Panc1 (cell line): ENCODE results near the gene GLCCI1. TPM values are rescaled to one million over a fixed set of nuclear protein-coding genes. Genes with fewer than 3 reads are reported as not detected.

Experiments used
- ATAC-seq: fragments of 200-7000 bp; cut with Tn5 transposase; 2 replicates; pipeline ENCODE4 v1.9.1; 2020; ENCODE audit warnings: mild to moderate bottlenecking, moderate library complexity
- BruUV-seq: library from RNA; stranded (reverse); fragments of 400-500 nt; replicated peaks from 2 replicates; lab custom pipeline; 2021; lab: Mats Ljungman, UMichigan
- CTCF ChIA-PET: fragments of 300-600 bp; sonication (Branson Sonifier 250); formaldehyde crosslinking; loops from one replicate; lab custom pipeline; 2022; ENCODE audit warnings: antibody characterized with exemption; lab: Charles Lee
- POLR2A ChIA-PET: fragments of 300-600 bp; sonication (Branson Sonifier 250); formaldehyde crosslinking; loops from one replicate; lab custom pipeline; 2022; ENCODE audit warnings: antibody characterized with exemption; lab: Charles Lee
- DNase-seq: peaks from one replicate; pipeline ENCODE4 v3.0.0-alpha.2; 2010; ENCODE audit warnings: low read depth, low spot score
- H3K27ac ChIP-seq: 2 replicates; pipeline ENCODE4 v1.5.1; 2011; ENCODE audit warnings: mild to moderate bottlenecking, low read length, inconsistent platforms
- H3K27me3 ChIP-seq: fragments of 200-500 bp; sonication (Bioruptor generic); 2 replicates; pipeline ENCODE4 v1.6.0; 2014; ENCODE audit warnings: low read length, inconsistent platforms; ENCODE audit not compliant: control insufficient read depth, insufficient read depth
- H3K36me3 ChIP-seq: fragments of 200-500 bp; sonication (Bioruptor generic); 2 replicates; pipeline ENCODE4 v1.5.1; 2014; ENCODE audit warnings: inconsistent platforms, mild to moderate bottlenecking, low read length, moderate library complexity; ENCODE audit not compliant: control insufficient read depth, insufficient read depth
- H3K4me1 ChIP-seq: 2 replicates; pipeline ENCODE4 v1.5.1; 2011; ENCODE audit warnings: inconsistent platforms, mild to moderate bottlenecking, low read length, moderate library complexity; ENCODE audit not compliant: control insufficient read depth, insufficient read depth
- H3K4me3 ChIP-seq, 2 experiments: 2 replicates each; pipeline ENCODE4 v1.5.1; 2011 to 2012; ENCODE audit warnings: low read depth in 2 of 2, low read length in 2 of 2, mild to moderate bottlenecking in 2 of 2, inconsistent platforms in 1 of 2, moderate library complexity in 1 of 2
- H3K9me3 ChIP-seq: fragments of 200-500 bp; sonication (Bioruptor generic); 2 replicates; pipeline ENCODE4 v1.5.1; 2014; ENCODE audit warnings: low read depth, mild to moderate bottlenecking, inconsistent platforms, low read length, moderate library complexity; ENCODE audit not compliant: control insufficient read depth, insufficient read depth
- CTCF ChIP-seq: fragments of 450-650 bp; IDR thresholded peaks from 2 replicates; pipeline ENCODE4 v1.5.1; 2017; ENCODE audit warnings: mild to moderate bottlenecking
- POLR2AphosphoS5 ChIP-seq: IDR thresholded peaks from 2 replicates; pipeline ENCODE4 v1.6.1; 2012; ENCODE audit warnings: mild to moderate bottlenecking, low read depth, low read length, moderate library complexity
- REST ChIP-seq, 2 experiments: IDR thresholded peaks; 2 replicates each; pipeline ENCODE4 v1.6.1; 2011 to 2012; ENCODE audit warnings: low read depth in 2 of 2, control low read depth in 1 of 2, low read length in 1 of 2, mild to moderate bottlenecking in 1 of 2, moderate library complexity in 1 of 2; ENCODE audit not compliant: insufficient read depth in 1 of 2
- SIN3A ChIP-seq: IDR thresholded peaks from 2 replicates; pipeline ENCODE4 v1.6.1; 2012; ENCODE audit warnings: low read depth, mild to moderate bottlenecking, low read length, moderate library complexity, borderline replicate concordance; ENCODE audit not compliant: insufficient read depth
- TCF7L2 ChIP-seq: IDR thresholded peaks from 2 replicates; pipeline ENCODE4 v1.6.1; 2011; ENCODE audit warnings: mild to moderate bottlenecking, low read depth, low read length, inconsistent platforms
- in situ Hi-C: cut with HindIII; loops from 2 replicates; pipeline ENCODE4 v1.10.0; 2016; ENCODE audit warnings: low sequenced_read_pairs, low pct_unique_long_range_greater_than_20kb
- intact Hi-C: fragments of 100-400 bp; cut with micrococcal nuclease; formaldehyde crosslinking; loops from one replicate; pipeline ENCODE4 v1.10.0; 2022; ENCODE audit not compliant: unreplicated experiment
- total RNA-seq: library from RNA; stranded (reverse); gene quantifications from one replicate; pipeline ENCODE4 v1.2.1, GENCODE V29; 2021; ENCODE audit not compliant: unreplicated experiment

The GLCCI1 gene
- total RNA-seq, 1 experiment from 2014 or later, result 36.4 TPM

- peaks cover 17% of the 10 kb centered on the region; the same call in 1 of the 2 replicates for H3K9me3 ChIP-seq
- no peaks in the 10 kb centered on the region for H3K36me3 ChIP-seq
- no peak overlapping the region for H3K4me3 ChIP-seq
- intact Hi-C loops, result no loop called here
- no peak overlapping the region for H3K27ac ChIP-seq
- DNase-seq, result no peak
- CTCF ChIA-PET, result no interaction called here
- POLR2A ChIA-PET, result interaction anchor here (1.2 kb wide), 1 partner anchor 124 kb away, joined by 5 read pairs; no protein-coding TSS in a partner anchor
- no peak for TF ChIP-seq REST (IDR thresholded peaks at IDR 0.05; ENCODE audit: insufficient read depth in 1 of 2, low read depth in 2 of 2, low read length in 1 of 2)
- TF ChIP-seq TCF7L2, result no peak
- no peak for TF ChIP-seq SIN3A
- TF ChIP-seq CTCF, result no peak
- TF ChIP-seq POLR2AphosphoS5, result no peak
- BruUV-seq, result no TSS peak
- in situ Hi-C loops, result no loop called here
- H3K4me1 ChIP-seq, result 0 out of 2 replicates have a peak, but pooled peaks cover 5% of the 10 kb centered on the region
- no peak for ATAC-seq
- H3K27me3 ChIP-seq, result no peaks in the 10 kb centered on the region
Measured at GRCh38 chr7:7988706-7989105, 20.1 kb downstream of the GLCCI1 start.

GRCh38 chr7:7989133-7989532 lies 20.5 kb downstream of the GLCCI1 start:
- H3K4me3 ChIP-seq, result no peak overlapping the region
- no peaks in the 10 kb centered on the region for H3K27me3 ChIP-seq
- TF ChIP-seq SIN3A (no peak), REST (IDR thresholded peaks at IDR 0.05; ENCODE audit: insufficient read depth in 1 of 2, low read depth in 2 of 2, low read length in 1 of 2) (no peak), TCF7L2 (no peak), POLR2AphosphoS5 (no peak)
- H3K9me3 ChIP-seq, result peaks cover 17% of the 10 kb centered on the region; the same call in 1 of the 2 replicates
- CTCF ChIA-PET, result no interaction called here
- H3K36me3 ChIP-seq, result no peaks in the 10 kb centered on the region
- in situ Hi-C loops, result no loop called here
- BruUV-seq, result no TSS peak
- intact Hi-C loops, result no loop called here
- ATAC-seq (no peak), DNase-seq (no peak)
- H3K27ac ChIP-seq, result no peak overlapping the region
- H3K4me1 ChIP-seq, result 0 out of 2 replicates have a peak, but pooled peaks cover 5% of the 10 kb centered on the region
- POLR2A ChIA-PET, result interaction anchor here (0.5 to 1.2 kb wide), 3 partner anchors 9 to 350 kb away, joined by 3 to 5 read pairs (median 3); no protein-coding TSS in a partner anchor
